RWPE1 (cell line): ENCODE data around the gene LHFPL3.

ENCODE experiments used
- CTCF ChIA-PET: fragments of 350-600 bp; sonication (Branson Sonifier 250); formaldehyde crosslinking; extraction: SDS; loops from one replicate; lab custom pipeline; 2021; lab: Yijun Ruan, JAX
- POLR2A ChIA-PET: fragments of 400-600 bp; formaldehyde crosslinking; extraction: SDS; loops from one replicate; lab custom pipeline; 2020; ENCODE audit warnings: antibody characterized with exemption; ENCODE audit not compliant: low non-redundant PET; lab: Yijun Ruan, JAX
- DNase-seq: peaks from one replicate; pipeline ENCODE4 v3.0.0; 2012; ENCODE audit warnings: low spot score
- H3K27ac ChIP-seq: fragments of 450-650 bp; 2 replicates; pipeline ENCODE4 v1.5.1; 2017
- TF ChIP-seq, protein P1 (sequence below): fragments of 450-650 bp; conservative IDR thresholded peaks from 2 replicates; pipeline ENCODE4 v1.5.1; 2017; ENCODE audit warnings: low read depth, mild to moderate bottlenecking

Gene LHFPL3

DNA sequence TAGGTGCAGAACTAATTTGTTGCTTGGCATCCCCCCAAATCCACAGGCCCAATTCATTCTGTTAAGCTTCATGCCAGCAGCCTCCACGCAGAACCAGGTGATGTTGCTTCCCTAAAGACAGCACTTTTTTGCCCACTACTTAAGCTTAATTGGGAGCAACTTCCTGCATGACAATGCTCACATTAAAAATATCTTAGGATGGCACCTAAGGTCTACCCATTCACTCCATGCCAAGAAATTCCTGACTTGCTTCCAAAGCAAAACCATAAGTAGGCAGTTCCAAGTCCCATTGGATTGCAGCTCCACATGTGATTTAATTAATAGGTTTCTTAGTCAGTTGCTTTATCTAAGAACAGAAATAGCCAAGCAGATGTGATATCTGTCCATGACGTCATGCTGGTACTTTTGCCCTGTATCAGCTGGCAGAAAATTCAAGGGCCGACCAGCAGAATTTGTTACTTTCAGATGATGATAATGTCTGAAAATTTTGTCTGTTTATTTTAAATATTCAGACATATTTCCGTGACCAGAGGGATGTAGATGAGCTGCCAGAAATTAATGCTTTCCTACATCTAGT, 325.5 kb downstream of the LHFPL3 start:
- TF ChIP-seq, protein P1, sequence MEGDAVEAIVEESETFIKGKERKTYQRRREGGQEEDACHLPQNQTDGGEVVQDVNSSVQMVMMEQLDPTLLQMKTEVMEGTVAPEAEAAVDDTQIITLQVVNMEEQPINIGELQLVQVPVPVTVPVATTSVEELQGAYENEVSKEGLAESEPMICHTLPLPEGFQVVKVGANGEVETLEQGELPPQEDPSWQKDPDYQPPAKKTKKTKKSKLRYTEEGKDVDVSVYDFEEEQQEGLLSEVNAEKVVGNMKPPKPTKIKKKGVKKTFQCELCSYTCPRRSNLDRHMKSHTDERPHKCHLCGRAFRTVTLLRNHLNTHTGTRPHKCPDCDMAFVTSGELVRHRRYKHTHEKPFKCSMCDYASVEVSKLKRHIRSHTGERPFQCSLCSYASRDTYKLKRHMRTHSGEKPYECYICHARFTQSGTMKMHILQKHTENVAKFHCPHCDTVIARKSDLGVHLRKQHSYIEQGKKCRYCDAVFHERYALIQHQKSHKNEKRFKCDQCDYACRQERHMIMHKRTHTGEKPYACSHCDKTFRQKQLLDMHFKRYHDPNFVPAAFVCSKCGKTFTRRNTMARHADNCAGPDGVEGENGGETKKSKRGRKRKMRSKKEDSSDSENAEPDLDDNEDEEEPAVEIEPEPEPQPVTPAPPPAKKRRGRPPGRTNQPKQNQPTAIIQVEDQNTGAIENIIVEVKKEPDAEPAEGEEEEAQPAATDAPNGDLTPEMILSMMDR: no peak
- no peak overlapping the region for H3K27ac ChIP-seq
- CTCF ChIA-PET: interaction anchor here (0.6 kb wide), 1 partner anchor 712 kb away, joined by 6 read pairs; no protein-coding TSS in a partner anchor
- no peak for DNase-seq
- POLR2A ChIA-PET: no interaction called here

DNA sequence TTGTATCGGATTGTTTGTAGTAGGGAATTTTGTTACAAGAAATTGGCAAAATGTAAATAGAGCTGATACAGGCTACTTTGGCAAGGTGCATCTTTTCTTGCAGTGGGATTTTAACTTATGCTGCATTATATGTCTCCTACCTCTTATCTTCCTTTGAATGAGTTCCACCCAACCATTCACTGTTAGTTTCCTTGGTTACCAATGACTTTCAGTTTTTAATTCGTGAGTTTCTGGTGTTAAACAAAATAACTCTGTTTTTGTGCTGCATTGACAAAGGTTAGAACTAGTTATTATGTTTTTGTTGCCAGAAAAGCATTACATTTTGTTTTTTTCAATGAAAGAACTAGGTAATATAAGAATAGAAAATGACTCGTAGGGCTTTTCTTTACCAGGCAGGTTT, 327.2 kb downstream of the LHFPL3 start:
- ChIA-PET CTCF (no interaction called here), POLR2A (no interaction called here)
- H3K27ac ChIP-seq: no peak overlapping the region
- DNase-seq: no peak
- TF ChIP-seq, protein P1: no peak

DNA sequence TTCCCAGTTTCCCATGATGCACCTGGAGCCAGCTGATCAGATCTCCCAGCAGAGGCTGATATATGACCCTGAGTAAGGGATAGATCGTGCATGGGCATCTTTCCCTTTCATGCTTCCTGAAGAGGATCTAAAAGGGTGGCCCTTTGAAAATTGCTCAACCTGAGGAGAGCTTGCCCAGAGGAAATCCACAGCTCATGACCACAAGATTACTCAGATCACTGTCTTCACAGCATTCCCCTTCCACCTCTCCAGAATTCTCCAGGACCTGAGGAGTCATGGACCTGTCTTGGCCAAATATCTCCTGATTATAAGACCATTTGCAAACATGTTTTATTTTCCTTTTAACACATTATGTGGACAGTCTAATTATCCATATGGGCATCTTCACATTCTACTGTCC, 328.1 kb downstream of the LHFPL3 start:
- ChIA-PET CTCF (no interaction called here), POLR2A (no interaction called here)
- DNase-seq: peak; percentile 21
- H3K27ac ChIP-seq: no peak overlapping the region
- TF ChIP-seq, protein P1: no peak

DNA sequence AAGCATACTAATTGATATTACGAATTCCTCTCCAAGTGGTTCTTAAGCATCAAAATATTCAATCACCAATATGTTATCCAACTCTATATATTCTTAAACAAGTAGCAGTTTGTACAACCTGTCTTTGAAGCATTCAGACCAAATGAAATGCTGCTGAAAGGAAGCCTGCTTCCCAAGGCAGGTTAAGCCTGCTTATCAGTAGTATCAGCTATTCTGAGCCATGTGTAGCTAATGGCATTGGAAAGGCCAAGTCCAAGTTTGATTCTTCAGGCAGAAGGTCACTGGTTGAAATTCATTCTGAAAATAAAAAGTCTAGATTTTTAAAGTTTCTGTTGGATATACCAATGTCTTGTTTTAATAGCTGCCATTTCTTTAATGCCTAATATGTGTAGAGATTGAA, 328.7 kb downstream of the LHFPL3 start:
- no peak overlapping the region for H3K27ac ChIP-seq
- ChIA-PET CTCF (no interaction called here), POLR2A (no interaction called here)
- TF ChIP-seq, protein P1: no peak
- DNase-seq: no peak

DNA sequence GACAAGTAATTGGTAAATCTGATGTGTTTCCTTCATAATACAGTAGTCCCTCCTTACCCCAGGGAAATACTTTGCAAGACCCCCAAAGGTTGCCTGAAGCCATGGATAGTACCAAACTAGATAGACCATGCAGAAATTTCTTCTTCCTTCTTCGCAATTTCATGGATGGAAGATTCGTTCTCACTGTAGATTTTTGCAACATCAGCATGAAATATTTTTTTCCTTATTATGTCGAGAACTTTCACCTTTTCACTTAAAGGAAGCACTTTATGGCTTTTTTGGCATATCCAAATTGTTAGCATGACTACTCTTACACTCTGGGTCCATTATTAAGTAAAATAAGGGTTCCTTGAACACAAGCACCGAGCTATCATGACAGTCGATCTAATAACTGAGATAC, 333.2 kb downstream of the LHFPL3 start:
- POLR2A ChIA-PET: no interaction called here
- CTCF ChIA-PET: no interaction called here
- TF ChIP-seq, protein P1: no peak
- no peak overlapping the region for H3K27ac ChIP-seq
- DNase-seq: no peak

DNA sequence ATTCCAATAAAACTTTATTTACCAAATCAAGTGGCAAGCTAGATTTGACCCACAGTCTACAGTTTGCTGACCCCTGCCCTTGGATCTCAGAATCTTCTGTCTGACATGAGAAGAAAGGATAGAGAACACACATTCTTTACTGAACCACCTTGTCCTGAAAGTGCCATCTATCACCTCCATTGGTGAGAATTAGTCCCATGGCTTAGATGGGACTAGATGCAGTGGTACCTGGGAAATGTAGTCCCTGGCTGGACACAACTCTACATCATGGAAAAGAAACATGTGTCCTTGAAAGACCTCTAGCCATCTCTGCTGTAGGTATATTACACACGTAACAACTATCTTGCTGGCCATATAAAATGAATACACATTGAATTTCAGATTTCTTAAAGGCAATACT, 336.2 kb downstream of the LHFPL3 start:
- DNase-seq: no peak
- ChIA-PET POLR2A (no interaction called here), CTCF (no interaction called here)
- no peak overlapping the region for H3K27ac ChIP-seq
- TF ChIP-seq, protein P1: no peak
